Measurements from ENCODE around the gene STRAP.

DNA sequence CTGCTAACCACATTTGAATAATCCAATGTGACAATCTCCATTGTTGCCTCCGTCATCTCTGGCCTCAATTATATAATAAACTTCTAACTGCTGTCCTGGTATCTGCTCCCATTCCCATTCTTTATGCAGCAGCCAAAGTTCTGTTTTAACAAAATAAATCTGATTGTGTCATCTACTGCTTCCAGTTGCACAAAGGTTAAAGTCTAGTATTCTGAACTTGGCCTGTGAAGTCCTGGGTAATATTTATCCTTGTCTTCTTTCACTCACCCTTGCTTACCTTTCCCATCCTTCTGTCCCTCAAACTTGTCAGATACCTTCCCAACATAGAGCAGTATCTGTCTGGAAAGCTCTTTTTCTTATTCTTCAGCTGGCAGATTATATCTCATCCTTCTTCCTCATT is 19.3 kb upstream of the STRAP start:
- TF ChIP-seq EZH2 (IDR thresholded peaks at IDR 0.05; ENCODE audit: borderline replicate concordance, low read depth, low read length, severe bottlenecking) = no peak
- no peak for TF ChIP-seq CTCF (IDR thresholded peaks at IDR 0.05; ENCODE audit: borderline replicate concordance, extremely low read depth, low read length, poor library complexity, severe bottlenecking)
